Renal cortical epithelial cell (primary cell): ENCODE measurements around the gene CA5B. TPM values are rescaled to one million over a fixed set of nuclear protein-coding genes. Genes with fewer than 3 reads are reported as not detected.
A peak's percentile ranks its signal among the peaks of the same experiment; 100 is the strongest.
"Not testable (repeated sequence)": the region's sequence is repeated elsewhere in the genome, so short reads cannot be mapped to it uniquely, and the experiment has no call there.

ENCODE experiments used
- DNase-seq: peaks from one replicate; pipeline ENCODE4 v3.0.0-alpha.2; 2011; ENCODE audit warnings: low read depth
- total RNA-seq: library from RNA; depleted of rRNA; stranded (reverse); fragments of >200 nt; gene quantifications from 2 replicates; pipeline ENCODE4 v1.2.3, GENCODE V29; 2014

Gene CA5B
- total RNA-seq, 1 donor from 2014 or later = 5.4 TPM

GRCh38 chrX:15747626-15748173 lies 9.6 kb downstream of the CA5B start:
- no peak for DNase-seq

- no peak for DNase-seq
These were observed 10.8 kb downstream of the CA5B start for GRCh38 chrX:15748841-15749240.

- DNase-seq = no peak
These were observed 11.9 kb downstream of the CA5B start for GRCh38 chrX:15749642-15750610.

- no peak for DNase-seq
These were observed 12.6 kb downstream of the CA5B start for GRCh38 chrX:15750611-15751154.

- DNase-seq = peak; percentile 56
These were observed 13.2 kb downstream of the CA5B start for GRCh38 chrX:15751155-15751819.

GRCh38 chrX:15755091-15755490 lies 17.0 kb downstream of the CA5B start:
- DNase-seq = no peak

GRCh38 chrX:15758140-15758539 lies 20.1 kb downstream of the CA5B start:
- DNase-seq = no peak

GRCh38 chrX:15759886-15760285 lies 21.8 kb downstream of the CA5B start:
- DNase-seq = not testable (repeated sequence)

- no peak for DNase-seq
These were observed 23.6 kb downstream of the CA5B start for GRCh38 chrX:15761564-15762191.

- DNase-seq = peak; percentile 15
These were observed 31.4 kb downstream of the CA5B start for GRCh38 chrX:15769300-15769954.

- DNase-seq = no peak
These were observed 44.1 kb downstream of the CA5B start for GRCh38 chrX:15781961-15782699.

- DNase-seq = no peak
These were observed 47.2 kb downstream of the CA5B start for GRCh38 chrX:15785176-15785750.

GRCh38 chrX:15786915-15787314 lies 48.8 kb downstream of the CA5B start:
- DNase-seq = no peak

- DNase-seq = peak; percentile 58
These were observed 52.1 kb downstream of the CA5B start, which contains the start of gene ZRSR2 for GRCh38 chrX:15789979-15790768. ZRSR2 (plus strand) TSS chrX:15790484; CDS start chrX:15790496, 12 bp downstream.

GRCh38 chrX:15790769-15791290 lies 52.8 kb downstream of the CA5B start:
- peak; percentile 13 for DNase-seq

GRCh38 chrX:15797707-15798106 lies 59.6 kb downstream of the CA5B start:
- DNase-seq = no peak

- DNase-seq = no peak
These were observed 66.5 kb downstream of the CA5B start for GRCh38 chrX:15804563-15804962.

GRCh38 chrX:15808254-15808653 lies 70.2 kb downstream of the CA5B start:
- DNase-seq = no peak
